ENCODE results near the gene CBX4. TPM values are rescaled to one million over a fixed set of nuclear protein-coding genes. Genes with fewer than 3 reads are reported as not detected.

Gene CBX4
- total and polyA plus RNA-seq, 2 of the 13 experiments (the other 11 are each of a cell fraction or from before 2014, with no cell fraction given) = 25.8 to 50.8 TPM

DNA sequence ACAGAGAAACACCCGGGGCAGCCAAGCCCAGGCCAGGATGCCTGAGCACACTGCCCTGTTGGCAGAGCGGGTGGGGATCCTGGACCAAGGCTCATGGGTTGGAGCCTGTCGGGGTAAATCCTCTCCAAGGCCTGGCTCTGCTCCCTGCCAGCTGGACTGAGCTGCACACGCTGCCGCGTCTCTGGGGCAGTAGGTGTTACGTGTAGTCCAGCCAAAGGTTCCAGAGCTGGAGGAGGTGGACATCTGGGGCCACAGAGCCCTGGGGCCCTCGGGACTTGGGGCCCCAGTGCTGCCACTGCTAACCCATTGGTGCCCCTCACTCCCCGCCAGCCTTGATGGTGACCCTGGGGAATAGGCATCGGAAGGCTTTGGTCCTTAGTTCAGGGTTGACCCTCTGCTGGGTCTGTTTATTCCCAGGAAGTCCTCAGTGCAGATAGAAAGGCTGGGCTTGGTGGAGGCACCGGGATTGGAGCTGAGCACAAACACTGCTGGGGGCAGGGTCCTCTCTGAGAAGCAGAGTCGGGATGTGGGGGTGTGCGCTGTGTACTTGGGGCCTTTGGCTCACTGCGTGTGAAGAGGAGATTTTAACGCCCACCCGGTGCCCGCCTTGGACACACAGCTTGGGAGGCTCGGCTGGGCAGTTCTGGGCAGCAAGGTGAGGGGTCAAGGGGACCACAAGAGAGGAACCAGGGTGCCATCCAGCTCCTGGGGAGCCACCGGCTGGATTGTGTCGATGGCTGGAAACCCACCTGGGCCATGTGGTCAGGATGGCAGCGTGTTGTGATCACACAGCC is 16.3 kb upstream of the CBX4 start (continued):
- TF ChIP-seq, protein P1, sequence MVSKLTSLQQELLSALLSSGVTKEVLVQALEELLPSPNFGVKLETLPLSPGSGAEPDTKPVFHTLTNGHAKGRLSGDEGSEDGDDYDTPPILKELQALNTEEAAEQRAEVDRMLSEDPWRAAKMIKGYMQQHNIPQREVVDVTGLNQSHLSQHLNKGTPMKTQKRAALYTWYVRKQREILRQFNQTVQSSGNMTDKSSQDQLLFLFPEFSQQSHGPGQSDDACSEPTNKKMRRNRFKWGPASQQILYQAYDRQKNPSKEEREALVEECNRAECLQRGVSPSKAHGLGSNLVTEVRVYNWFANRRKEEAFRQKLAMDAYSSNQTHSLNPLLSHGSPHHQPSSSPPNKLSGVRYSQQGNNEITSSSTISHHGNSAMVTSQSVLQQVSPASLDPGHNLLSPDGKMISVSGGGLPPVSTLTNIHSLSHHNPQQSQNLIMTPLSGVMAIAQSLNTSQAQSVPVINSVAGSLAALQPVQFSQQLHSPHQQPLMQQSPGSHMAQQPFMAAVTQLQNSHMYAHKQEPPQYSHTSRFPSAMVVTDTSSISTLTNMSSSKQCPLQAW (CRISPR knock-in tag; IDR thresholded peaks at IDR 0.05) = peak; percentile 50; the same call in 1 of the 2 replicates
- TF ChIP-seq EED (CRISPR knock-in tag; IDR thresholded peaks at IDR 0.05) (peak; percentile 17; the same call in 1 of the 2 replicates), GTF2F1 (IDR thresholded peaks at IDR 0.05; ENCODE audit: low read length) (no peak), ELF1 (CRISPR knock-in tag; IDR thresholded peaks at IDR 0.05) (0 out of 2 replicates have a peak, but pooled peaks have one; percentile 39), ZNF292 (CRISPR knock-in tag; IDR thresholded peaks at IDR 0.05; ENCODE audit: borderline replicate concordance, low read depth) (peak; percentile 40), ZNF3 (CRISPR knock-in tag; IDR thresholded peaks at IDR 0.05) (no peak), ERF (CRISPR knock-in tag; IDR thresholded peaks at IDR 0.05) (0 out of 2 replicates have a peak, but pooled peaks have one; percentile 59), GABPB1 (CRISPR knock-in tag; IDR thresholded peaks at IDR 0.05) (peak; percentile 19; the same call in 1 of the 2 replicates), PPARG (CRISPR knock-in tag; conservative IDR thresholded peaks at IDR 0.05) (peak; percentile 55), ZKSCAN8 (CRISPR knock-in tag; IDR thresholded peaks at IDR 0.05; ENCODE audit: borderline replicate concordance) (no peak), ZNF543 (CRISPR knock-in tag; IDR thresholded peaks at IDR 0.05) (0 out of 2 replicates have a peak, but pooled peaks have one; percentile 42), GATAD2A (CRISPR knock-in tag; IDR thresholded peaks at IDR 0.05) (peak; percentile 12; the same call in 1 of the 2 replicates), HHEX (CRISPR knock-in tag; IDR thresholded peaks at IDR 0.05) (no peak), NR2F6 (IDR thresholded peaks at IDR 0.05) (no peak), NR2F6 (CRISPR knock-in tag; IDR thresholded peaks at IDR 0.05) (peak; percentile 59; the same call in 1 of the 2 replicates), TEAD3 (CRISPR knock-in tag; optimal IDR thresholded peaks at IDR 0.05; ENCODE audit: borderline replicate concordance) (no peak)
- TF ChIP-seq, protein P2, sequence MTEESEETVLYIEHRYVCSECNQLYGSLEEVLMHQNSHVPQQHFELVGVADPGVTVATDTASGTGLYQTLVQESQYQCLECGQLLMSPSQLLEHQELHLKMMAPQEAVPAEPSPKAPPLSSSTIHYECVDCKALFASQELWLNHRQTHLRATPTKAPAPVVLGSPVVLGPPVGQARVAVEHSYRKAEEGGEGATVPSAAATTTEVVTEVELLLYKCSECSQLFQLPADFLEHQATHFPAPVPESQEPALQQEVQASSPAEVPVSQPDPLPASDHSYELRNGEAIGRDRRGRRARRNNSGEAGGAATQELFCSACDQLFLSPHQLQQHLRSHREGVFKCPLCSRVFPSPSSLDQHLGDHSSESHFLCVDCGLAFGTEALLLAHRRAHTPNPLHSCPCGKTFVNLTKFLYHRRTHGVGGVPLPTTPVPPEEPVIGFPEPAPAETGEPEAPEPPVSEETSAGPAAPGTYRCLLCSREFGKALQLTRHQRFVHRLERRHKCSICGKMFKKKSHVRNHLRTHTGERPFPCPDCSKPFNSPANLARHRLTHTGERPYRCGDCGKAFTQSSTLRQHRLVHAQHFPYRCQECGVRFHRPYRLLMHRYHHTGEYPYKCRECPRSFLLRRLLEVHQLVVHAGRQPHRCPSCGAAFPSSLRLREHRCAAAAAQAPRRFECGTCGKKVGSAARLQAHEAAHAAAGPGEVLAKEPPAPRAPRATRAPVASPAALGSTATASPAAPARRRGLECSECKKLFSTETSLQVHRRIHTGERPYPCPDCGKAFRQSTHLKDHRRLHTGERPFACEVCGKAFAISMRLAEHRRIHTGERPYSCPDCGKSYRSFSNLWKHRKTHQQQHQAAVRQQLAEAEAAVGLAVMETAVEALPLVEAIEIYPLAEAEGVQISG (CRISPR knock-in tag; IDR thresholded peaks at IDR 0.05) = peak; percentile 14; the same call in 1 of the 2 replicates
- TF ChIP-seq, protein P3, sequence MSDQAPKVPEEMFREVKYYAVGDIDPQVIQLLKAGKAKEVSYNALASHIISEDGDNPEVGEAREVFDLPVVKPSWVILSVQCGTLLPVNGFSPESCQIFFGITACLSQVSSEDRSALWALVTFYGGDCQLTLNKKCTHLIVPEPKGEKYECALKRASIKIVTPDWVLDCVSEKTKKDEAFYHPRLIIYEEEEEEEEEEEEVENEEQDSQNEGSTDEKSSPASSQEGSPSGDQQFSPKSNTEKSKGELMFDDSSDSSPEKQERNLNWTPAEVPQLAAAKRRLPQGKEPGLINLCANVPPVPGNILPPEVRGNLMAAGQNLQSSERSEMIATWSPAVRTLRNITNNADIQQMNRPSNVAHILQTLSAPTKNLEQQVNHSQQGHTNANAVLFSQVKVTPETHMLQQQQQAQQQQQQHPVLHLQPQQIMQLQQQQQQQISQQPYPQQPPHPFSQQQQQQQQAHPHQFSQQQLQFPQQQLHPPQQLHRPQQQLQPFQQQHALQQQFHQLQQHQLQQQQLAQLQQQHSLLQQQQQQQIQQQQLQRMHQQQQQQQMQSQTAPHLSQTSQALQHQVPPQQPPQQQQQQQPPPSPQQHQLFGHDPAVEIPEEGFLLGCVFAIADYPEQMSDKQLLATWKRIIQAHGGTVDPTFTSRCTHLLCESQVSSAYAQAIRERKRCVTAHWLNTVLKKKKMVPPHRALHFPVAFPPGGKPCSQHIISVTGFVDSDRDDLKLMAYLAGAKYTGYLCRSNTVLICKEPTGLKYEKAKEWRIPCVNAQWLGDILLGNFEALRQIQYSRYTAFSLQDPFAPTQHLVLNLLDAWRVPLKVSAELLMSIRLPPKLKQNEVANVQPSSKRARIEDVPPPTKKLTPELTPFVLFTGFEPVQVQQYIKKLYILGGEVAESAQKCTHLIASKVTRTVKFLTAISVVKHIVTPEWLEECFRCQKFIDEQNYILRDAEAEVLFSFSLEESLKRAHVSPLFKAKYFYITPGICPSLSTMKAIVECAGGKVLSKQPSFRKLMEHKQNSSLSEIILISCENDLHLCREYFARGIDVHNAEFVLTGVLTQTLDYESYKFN (CRISPR knock-in tag; conservative IDR thresholded peaks at IDR 0.05) = peak; percentile 82
- TF ChIP-seq, protein P4, sequence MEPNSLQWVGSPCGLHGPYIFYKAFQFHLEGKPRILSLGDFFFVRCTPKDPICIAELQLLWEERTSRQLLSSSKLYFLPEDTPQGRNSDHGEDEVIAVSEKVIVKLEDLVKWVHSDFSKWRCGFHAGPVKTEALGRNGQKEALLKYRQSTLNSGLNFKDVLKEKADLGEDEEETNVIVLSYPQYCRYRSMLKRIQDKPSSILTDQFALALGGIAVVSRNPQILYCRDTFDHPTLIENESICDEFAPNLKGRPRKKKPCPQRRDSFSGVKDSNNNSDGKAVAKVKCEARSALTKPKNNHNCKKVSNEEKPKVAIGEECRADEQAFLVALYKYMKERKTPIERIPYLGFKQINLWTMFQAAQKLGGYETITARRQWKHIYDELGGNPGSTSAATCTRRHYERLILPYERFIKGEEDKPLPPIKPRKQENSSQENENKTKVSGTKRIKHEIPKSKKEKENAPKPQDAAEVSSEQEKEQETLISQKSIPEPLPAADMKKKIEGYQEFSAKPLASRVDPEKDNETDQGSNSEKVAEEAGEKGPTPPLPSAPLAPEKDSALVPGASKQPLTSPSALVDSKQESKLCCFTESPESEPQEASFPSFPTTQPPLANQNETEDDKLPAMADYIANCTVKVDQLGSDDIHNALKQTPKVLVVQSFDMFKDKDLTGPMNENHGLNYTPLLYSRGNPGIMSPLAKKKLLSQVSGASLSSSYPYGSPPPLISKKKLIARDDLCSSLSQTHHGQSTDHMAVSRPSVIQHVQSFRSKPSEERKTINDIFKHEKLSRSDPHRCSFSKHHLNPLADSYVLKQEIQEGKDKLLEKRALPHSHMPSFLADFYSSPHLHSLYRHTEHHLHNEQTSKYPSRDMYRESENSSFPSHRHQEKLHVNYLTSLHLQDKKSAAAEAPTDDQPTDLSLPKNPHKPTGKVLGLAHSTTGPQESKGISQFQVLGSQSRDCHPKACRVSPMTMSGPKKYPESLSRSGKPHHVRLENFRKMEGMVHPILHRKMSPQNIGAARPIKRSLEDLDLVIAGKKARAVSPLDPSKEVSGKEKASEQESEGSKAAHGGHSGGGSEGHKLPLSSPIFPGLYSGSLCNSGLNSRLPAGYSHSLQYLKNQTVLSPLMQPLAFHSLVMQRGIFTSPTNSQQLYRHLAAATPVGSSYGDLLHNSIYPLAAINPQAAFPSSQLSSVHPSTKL (CRISPR knock-in tag; IDR thresholded peaks at IDR 0.05) = 0 out of 2 replicates have a peak, but pooled peaks have one; percentile 6
